Stimulated activated CD4-positive, alpha-beta T cell treated with anti-CD3 and anti-CD28 coated beads, Interleukin-15, amount 100 ng/mL, for 1 hour (primary cell): ENCODE results near the gene FGF2.
A peak's percentile ranks its signal among the peaks of the same experiment; 100 is the strongest.
"Not testable (repeated sequence)": the region's sequence is repeated elsewhere in the genome, so short reads cannot be mapped to it uniquely, and the experiment has no call there.

Experiments
- DNase-seq, 2 donors: peaks; one replicate each; pipeline ENCODE4 v3.0.0-alpha.2; 2020; ENCODE audit warnings: low read depth in 1 of 2, low spot score in 1 of 2

FGF2 gene

GRCh38 chr4:122921971-122922876 is 95.6 kb downstream of the FGF2 start, which contains the start of gene NUDT6:
NUDT6 (minus strand) TSS chr4:122922597; CDS start chr4:122922572, 25 bp downstream.
- DNase-seq: peak in 1 of 2 donors; percentile 14

GRCh38 chr4:122922877-122923511 is 96.4 kb downstream of the FGF2 start:
- peak; percentile 70 to 75 for DNase-seq

GRCh38 chr4:122928930-122929329 is 102.3 kb downstream of the FGF2 start:
- DNase-seq: no peak

GRCh38 chr4:122930862-122931261 is 104.2 kb downstream of the FGF2 start:
- DNase-seq: no peak

GRCh38 chr4:122932763-122933162 is 106.1 kb downstream of the FGF2 start:
- no peak for DNase-seq

GRCh38 chr4:122945136-122945535 is 118.5 kb downstream of the FGF2 start:
- not testable (repeated sequence) for DNase-seq

GRCh38 chr4:122946142-122946541 is 119.5 kb downstream of the FGF2 start:
- DNase-seq: no peak
